Keratinocyte (primary cell): ENCODE data around the gene TBC1D20. TPM values are rescaled to one million over a fixed set of nuclear protein-coding genes. Genes with fewer than 3 reads are reported as not detected.
"Not testable (repeated sequence)": the region's sequence is repeated elsewhere in the genome, so short reads cannot be mapped to it uniquely, and the experiment has no call there.

Source experiments
- DNase-seq: peaks from one replicate; pipeline ENCODE4 v3.0.0-alpha.2; 2011; ENCODE audit warnings: low read depth, missing footprints, low spot score
- FAIRE-seq: peaks from 2 replicates; lab custom pipeline; 2011; peaks lifted over from hg19 to GRCh38; lab: Jason Lieb, UNC
- H2AFZ ChIP-seq: 2 replicates; pipeline ENCODE4 v1.6.0; 2012; ENCODE audit warnings: low read length, control low read depth, inconsistent platforms; ENCODE audit not compliant: control insufficient read depth
- H3K27ac ChIP-seq: 2 replicates; pipeline ENCODE4 v1.5.1; 2011; ENCODE audit warnings: low read length; ENCODE audit not compliant: control insufficient read depth, insufficient read depth
- H3K27me3 ChIP-seq: 3 replicates; pipeline ENCODE4 v1.6.0; 2011; ENCODE audit warnings: low read length; ENCODE audit not compliant: control insufficient read depth, insufficient read depth; ENCODE audit errors: extremely low read depth
- H3K36me3 ChIP-seq, 2 experiments: 2 replicates in 1 of 2; 3 replicates in 1 of 2; pipeline ENCODE4 v1.5.1; 2011; ENCODE audit warnings: low read length in 2 of 2, mild to moderate bottlenecking in 1 of 2; ENCODE audit not compliant: control insufficient read depth in 2 of 2, insufficient read depth in 2 of 2; ENCODE audit errors: extremely low read depth in 1 of 2
- H3K4me1 ChIP-seq: 3 replicates; pipeline ENCODE4 v1.5.1; 2011; ENCODE audit warnings: low read length; ENCODE audit not compliant: control insufficient read depth, insufficient read depth; ENCODE audit errors: extremely low read depth
- H3K4me2 ChIP-seq: 3 replicates; pipeline ENCODE4 v1.6.0; 2011; ENCODE audit warnings: low read depth, low read length; ENCODE audit not compliant: control insufficient read depth, insufficient read depth; ENCODE audit errors: extremely low read depth
- H3K4me3 ChIP-seq, 3 experiments: fragments of 200-600 bp in 1 of 3; sonication (generic) in 1 of 3; 2 replicates in 2 of 3; 3 replicates in 1 of 3; pipeline ENCODE4 v1.5.1; 2011 to 2016; ENCODE audit warnings: low read length in 3 of 3, mild to moderate bottlenecking in 3 of 3, control low read depth in 2 of 3, inconsistent platforms in 1 of 3, low read depth in 1 of 3, mixed read lengths in 1 of 3, mixed run types in 1 of 3, moderate library complexity in 1 of 3; ENCODE audit not compliant: control insufficient read depth in 2 of 3, insufficient read depth in 2 of 3; ENCODE audit errors: extremely low read depth in 1 of 3
- H3K79me2 ChIP-seq: 2 replicates; pipeline ENCODE4 v1.6.0; 2012; ENCODE audit warnings: low read length; ENCODE audit not compliant: control insufficient read depth, insufficient read depth
- H3K9ac ChIP-seq: 3 replicates; pipeline ENCODE4 v1.6.0; 2011; ENCODE audit warnings: low read length; ENCODE audit not compliant: control insufficient read depth, insufficient read depth; ENCODE audit errors: extremely low read depth
- H3K9me1 ChIP-seq: 3 replicates; pipeline ENCODE4 v1.6.0; 2011; ENCODE audit warnings: low read length; ENCODE audit not compliant: control insufficient read depth, insufficient read depth; ENCODE audit errors: extremely low read depth
- H3K9me3 ChIP-seq: 2 replicates; pipeline ENCODE4 v1.5.1; 2012; ENCODE audit warnings: low read depth, low read length; ENCODE audit not compliant: control insufficient read depth
- H4K20me1 ChIP-seq: 3 replicates; pipeline ENCODE4 v1.6.0; 2011; ENCODE audit warnings: low read length; ENCODE audit not compliant: control insufficient read depth, insufficient read depth; ENCODE audit errors: extremely low read depth
- EZH2 ChIP-seq: IDR thresholded peaks from one replicate; pipeline ENCODE4 v1.6.1; 2012; ENCODE audit warnings: inconsistent platforms, mild to moderate bottlenecking, low read length, moderate library complexity
- dilution Hi-C: fragments of 300-500 bp; cut with MboI; formaldehyde crosslinking; loops from one replicate; pipeline ENCODE4 v1.7.0; 2020; ENCODE audit warnings: low sequenced_read_pairs; ENCODE audit not compliant: extremely low pct_ligation_motif_present
- polyA minus RNA-seq, 3 experiments: library from RNA; depleted of rRNA, polyadenylated mRNA; stranded (reverse); fragments of >200 nt; gene quantifications; 1 replicate in 1 of 3; 2 replicates in 1 of 3; 3 replicates in 1 of 3; pipeline ENCODE4 v1.2.3, GENCODE V29; 2011
- polyA plus RNA-seq, 5 experiments: library from polyadenylated mRNA; depleted of rRNA in 3 of 5; stranded (reverse) in 3 of 5; stranded (forward) in 1 of 5; unstranded in 1 of 5; fragments of >200 nt; gene quantifications; 1 replicate in 1 of 5; 2 replicates in 3 of 5; 3 replicates in 1 of 5; pipeline versions ENCODE4 v1.2.1 to v1.2.3, GENCODE V29; 2011 to 2012; ENCODE audit warnings: missing spikeins in 2 of 5, low read depth in 1 of 5, low replicate concordance in 1 of 5
- TF ChIP-seq, protein P1 (sequence below), 3 experiments: IDR thresholded peaks in 1 of 3; conservative IDR thresholded peaks in 1 of 3; optimal IDR thresholded peaks in 1 of 3; 2 replicates in 2 of 3; 3 replicates in 1 of 3; pipeline versions ENCODE3 to v1.5.1; 2011; ENCODE audit warnings: low read length in 3 of 3, mild to moderate bottlenecking in 3 of 3, moderate library complexity in 2 of 3, control low read depth in 1 of 3, inconsistent platforms in 1 of 3; ENCODE audit not compliant: insufficient read depth in 2 of 3; ENCODE audit errors: extremely low read depth in 1 of 3

Gene TBC1D20, protein sequence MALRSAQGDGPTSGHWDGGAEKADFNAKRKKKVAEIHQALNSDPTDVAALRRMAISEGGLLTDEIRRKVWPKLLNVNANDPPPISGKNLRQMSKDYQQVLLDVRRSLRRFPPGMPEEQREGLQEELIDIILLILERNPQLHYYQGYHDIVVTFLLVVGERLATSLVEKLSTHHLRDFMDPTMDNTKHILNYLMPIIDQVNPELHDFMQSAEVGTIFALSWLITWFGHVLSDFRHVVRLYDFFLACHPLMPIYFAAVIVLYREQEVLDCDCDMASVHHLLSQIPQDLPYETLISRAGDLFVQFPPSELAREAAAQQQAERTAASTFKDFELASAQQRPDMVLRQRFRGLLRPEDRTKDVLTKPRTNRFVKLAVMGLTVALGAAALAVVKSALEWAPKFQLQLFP
- 24.5 to 31.1 TPM (median 29.0 TPM) in 3 replicates for polyA plus RNA-seq
- 23.3 TPM for polyA plus RNA-seq (2011; ENCODE audit: low read depth)
- polyA plus RNA-seq (2011; cell fraction: cytosol; rRNA removed), result 28.1 and 29.3 TPM in 2 replicates
- 31.3 and 33.9 TPM in 2 replicates for polyA plus RNA-seq (2011; cell fraction: nucleus; rRNA removed)
- polyA plus RNA-seq (2012; ENCODE audit: low replicate concordance), result 21.9 and 25.3 TPM in 2 replicates
- 41.6 to 73.9 TPM (median 44.0 TPM) in 3 replicates for polyA minus RNA-seq
- 25.3 TPM for polyA minus RNA-seq (2011; cell fraction: cytosol; rRNA and poly(A)+ RNA removed)
- 16.9 and 19.1 TPM in 2 replicates for polyA minus RNA-seq (2011; cell fraction: nucleus; rRNA and poly(A)+ RNA removed)

DNA sequence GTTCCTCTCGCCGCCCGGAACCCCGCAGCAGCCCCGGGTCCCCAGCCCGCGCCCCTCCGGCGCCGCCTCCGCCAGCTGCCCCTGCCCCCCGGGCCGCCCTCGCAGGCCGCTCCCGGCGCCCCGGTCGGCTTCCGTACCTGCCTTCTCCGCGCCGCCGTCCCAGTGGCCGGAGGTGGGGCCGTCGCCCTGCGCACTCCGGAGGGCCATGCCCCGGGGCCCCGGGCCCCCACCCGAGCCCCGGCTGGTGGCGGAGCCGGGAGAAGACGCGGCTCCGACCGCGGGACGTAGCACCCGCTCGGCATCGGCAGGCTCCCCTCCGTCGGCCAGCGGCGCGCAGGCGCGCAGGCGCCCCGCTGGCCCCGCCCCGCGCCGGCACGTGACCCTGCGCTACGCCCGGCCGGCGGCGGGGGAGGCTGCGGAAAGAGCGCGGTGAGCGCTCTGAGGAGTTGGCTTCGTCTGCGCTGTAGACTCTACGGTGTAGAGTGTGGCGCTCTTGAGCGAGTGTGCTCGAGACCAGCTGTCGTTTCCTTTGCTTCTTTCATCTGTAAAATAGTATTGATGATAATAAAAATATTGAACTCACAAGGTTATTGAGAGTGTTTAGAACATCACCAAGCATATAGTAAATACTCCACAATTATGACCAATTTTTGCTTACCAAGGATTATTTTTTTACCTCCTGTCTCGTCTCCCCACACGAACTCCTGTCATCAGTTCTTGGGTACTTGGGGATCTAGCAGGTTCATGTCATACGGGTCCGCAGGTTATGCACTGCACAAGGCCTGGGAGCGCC, at the start of gene TBC1D20:
TBC1D20 (minus strand) TSS at position 335 of the 793 bp plus-strand sequence; CDS start at position 207, 128 bp downstream.
- Histone ChIP-seq H3K27ac (peak within 1 kb of the TSS; percentile 82), H2AFZ (peak within 1 kb of the TSS; percentile 64), H3K27me3 (no peaks in the 10 kb centered on the region), H3K4me3 (peak within 1 kb of the TSS; percentile 79 to 93 (median 91)), H3K9me1 (peaks cover 2% of the 10 kb centered on the region), H3K79me2 (peaks cover 47% of the 10 kb centered on the region), H3K4me1 (peaks cover 21% of the 10 kb centered on the region), H3K36me3 (no peaks in the 10 kb centered on the region), H4K20me1 (peaks cover 3% of the 10 kb centered on the region), H3K9me3 (no peaks in the 10 kb centered on the region), H3K4me2 (peak within 1 kb of the TSS; percentile 96), H3K9ac (peak within 1 kb of the TSS; percentile 89)
- dilution Hi-C loops, result no loop called here
- TF ChIP-seq, protein P1, sequence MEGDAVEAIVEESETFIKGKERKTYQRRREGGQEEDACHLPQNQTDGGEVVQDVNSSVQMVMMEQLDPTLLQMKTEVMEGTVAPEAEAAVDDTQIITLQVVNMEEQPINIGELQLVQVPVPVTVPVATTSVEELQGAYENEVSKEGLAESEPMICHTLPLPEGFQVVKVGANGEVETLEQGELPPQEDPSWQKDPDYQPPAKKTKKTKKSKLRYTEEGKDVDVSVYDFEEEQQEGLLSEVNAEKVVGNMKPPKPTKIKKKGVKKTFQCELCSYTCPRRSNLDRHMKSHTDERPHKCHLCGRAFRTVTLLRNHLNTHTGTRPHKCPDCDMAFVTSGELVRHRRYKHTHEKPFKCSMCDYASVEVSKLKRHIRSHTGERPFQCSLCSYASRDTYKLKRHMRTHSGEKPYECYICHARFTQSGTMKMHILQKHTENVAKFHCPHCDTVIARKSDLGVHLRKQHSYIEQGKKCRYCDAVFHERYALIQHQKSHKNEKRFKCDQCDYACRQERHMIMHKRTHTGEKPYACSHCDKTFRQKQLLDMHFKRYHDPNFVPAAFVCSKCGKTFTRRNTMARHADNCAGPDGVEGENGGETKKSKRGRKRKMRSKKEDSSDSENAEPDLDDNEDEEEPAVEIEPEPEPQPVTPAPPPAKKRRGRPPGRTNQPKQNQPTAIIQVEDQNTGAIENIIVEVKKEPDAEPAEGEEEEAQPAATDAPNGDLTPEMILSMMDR (optimal IDR thresholded peaks at IDR 0.05 in 1 of 3, IDR thresholded peaks at IDR 0.05 in 1 of 3, conservative IDR thresholded peaks at IDR 0.05 in 1 of 3; ENCODE audit: extremely low read depth in 1 of 3, insufficient read depth in 2 of 3, low read length in 3 of 3), result peak in 2 of 3 experiments; percentile 17 to 64
- no peak for TF ChIP-seq EZH2
- DNase-seq (peak; percentile 7), FAIRE-seq (peak; percentile 92)

DNA sequence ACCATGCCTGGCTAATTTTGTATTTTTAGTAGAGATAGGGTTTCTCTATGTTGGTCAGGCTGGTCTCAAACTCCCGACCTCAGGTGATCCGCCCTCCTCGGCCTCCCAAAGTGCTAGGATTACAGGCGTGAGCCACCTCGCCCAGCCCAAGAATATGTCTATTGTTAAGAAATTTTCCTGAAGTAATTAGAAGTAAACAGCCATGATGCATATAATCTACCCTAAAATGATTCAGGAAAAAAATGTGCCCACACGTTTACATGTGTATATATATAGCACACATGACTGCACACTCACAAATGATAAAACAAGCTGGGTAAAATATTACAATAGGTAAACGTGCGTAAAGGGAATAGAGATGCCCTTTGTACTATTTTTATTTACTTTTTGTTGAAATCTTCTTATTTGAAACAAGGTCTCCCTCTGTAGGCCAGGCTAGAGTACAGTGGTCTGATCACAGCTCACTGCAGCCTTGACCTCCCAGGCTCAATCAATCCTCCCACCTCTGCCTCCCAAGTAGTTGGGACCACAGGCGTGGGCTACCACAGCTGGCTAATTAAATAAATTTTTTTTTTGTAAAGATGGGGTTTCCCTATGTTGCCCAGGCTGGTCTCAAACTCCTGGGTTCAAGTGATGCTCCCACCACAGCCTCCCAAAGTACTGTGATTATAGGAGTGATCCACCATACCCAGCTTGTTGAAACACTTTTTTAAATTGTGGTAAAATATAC, 48.2 kb upstream of the TBC1D20 start:
- H3K9me3 ChIP-seq, H3K4me1 ChIP-seq, H3K27me3 ChIP-seq, H3K4me3 ChIP-seq, FAIRE-seq, H3K9me1 ChIP-seq, H3K27ac ChIP-seq, H2AFZ ChIP-seq, DNase-seq, dilution Hi-C loops, H3K4me2 ChIP-seq, H3K9ac ChIP-seq: not testable (repeated sequence)
- Histone ChIP-seq H3K79me2 (peaks cover 86% of the 10 kb centered on the region), H3K36me3 (peaks cover 7 to 10% of the 10 kb centered on the region in 2 experiments), H4K20me1 (peaks cover 14% of the 10 kb centered on the region)

DNA sequence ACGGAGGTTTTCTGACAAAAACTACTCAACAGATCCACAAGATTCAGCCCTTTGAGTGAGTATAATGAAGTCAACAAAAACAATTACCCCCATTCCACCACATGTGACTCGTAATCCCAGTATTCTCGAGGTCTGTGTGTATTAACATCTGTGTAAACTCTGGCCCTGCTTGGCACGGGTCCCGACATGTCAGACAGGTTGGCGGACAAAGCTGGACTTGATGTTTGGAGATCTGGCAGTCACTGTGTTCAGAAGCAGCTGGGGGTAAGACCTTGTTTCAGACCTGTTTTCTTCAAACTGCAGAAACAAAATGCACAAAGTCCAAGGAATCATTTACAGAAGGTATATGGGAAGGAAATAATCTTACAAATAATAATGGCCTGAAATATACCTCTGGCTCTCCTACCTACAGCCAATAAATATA, 46.0 kb upstream of the TBC1D20 start:
- H3K4me3 ChIP-seq, H2AFZ ChIP-seq, H3K9me3 ChIP-seq, H4K20me1 ChIP-seq, H3K27ac ChIP-seq, H3K4me1 ChIP-seq, H3K9me1 ChIP-seq, H3K4me2 ChIP-seq, DNase-seq, H3K27me3 ChIP-seq, H3K9ac ChIP-seq, dilution Hi-C loops: not testable (repeated sequence)
- FAIRE-seq, result peak; percentile 95
- peaks cover 65% of the 10 kb centered on the region for H3K79me2 ChIP-seq
- H3K36me3 ChIP-seq, result peaks cover 13 to 18% of the 10 kb centered on the region in 2 experiments
